HUES64 (cell line): ENCODE measurements around the gene CBX1.

Experiments
- H3K27ac ChIP-seq: 2 replicates; pipeline ENCODE4 v1.7.0; 2013; ENCODE audit warnings: low read depth, low read length, inconsistent platforms
- H3K27me3 ChIP-seq: 2 replicates; pipeline ENCODE4 v1.6.1; 2013; ENCODE audit warnings: mild to moderate bottlenecking, low read length; ENCODE audit not compliant: insufficient read depth
- H3K36me3 ChIP-seq: 2 replicates; pipeline ENCODE4 v1.6.1; 2013; ENCODE audit warnings: mild to moderate bottlenecking, low read length; ENCODE audit not compliant: insufficient read depth
- H3K4me1 ChIP-seq: 2 replicates; pipeline ENCODE4 v1.6.1; 2013; ENCODE audit warnings: mild to moderate bottlenecking, low read length, moderate library complexity; ENCODE audit not compliant: insufficient read depth
- H3K4me3 ChIP-seq: 2 replicates; pipeline ENCODE4 v1.5.1; 2013; ENCODE audit warnings: mild to moderate bottlenecking, low read length, moderate library complexity
- H3K9ac ChIP-seq: 2 replicates; pipeline ENCODE4 v1.6.1; 2013; ENCODE audit warnings: mild to moderate bottlenecking, low read depth, low read length
- H3K9me3 ChIP-seq: 2 replicates; pipeline ENCODE4 v1.6.1; 2013; ENCODE audit warnings: low read depth, low read length; ENCODE audit not compliant: insufficient read depth
- whole genome bisulfite sequencing: fragments of 150-250, 120-280 bp; methylation state at CpG from one replicate; pipeline ENCODE4 v1.1.7; 2013; ENCODE audit warnings: missing lambda C conversion rate; 5-methylcytosine and 5-hydroxymethylcytosine counted together

The CBX1 gene

GRCh38 chr17:48134912-48135480, 33.7 kb upstream of the CBX1 start:
- Histone ChIP-seq H3K9ac (no peak overlapping the region), H3K4me3 (no peak overlapping the region), H3K27me3 (no peaks in the 10 kb centered on the region), H3K4me1 (no peaks in the 10 kb centered on the region), H3K9me3 (no peaks in the 10 kb centered on the region), H3K36me3 (no peaks in the 10 kb centered on the region), H3K27ac (no peak overlapping the region)
- WGBS, result 96% methylated on average over 3 of the region's 3 CpGs

- H3K27ac ChIP-seq, result no peak overlapping the region
- WGBS, result 94% methylated on average over 5 of the region's 5 CpGs
- no peaks in the 10 kb centered on the region for H3K36me3 ChIP-seq
- H3K27me3 ChIP-seq, result no peaks in the 10 kb centered on the region
- no peak overlapping the region for H3K4me3 ChIP-seq
- no peak overlapping the region for H3K9ac ChIP-seq
- peaks cover 3% of the 10 kb centered on the region; the same call in 1 of the 2 replicates for H3K4me1 ChIP-seq
- H3K9me3 ChIP-seq, result no peaks in the 10 kb centered on the region
Measured at GRCh38 chr17:48132385-48132784, 31.1 kb upstream of the CBX1 start.

GRCh38 chr17:48131216-48131824, 30.0 kb upstream of the CBX1 start:
- Histone ChIP-seq H3K9me3 (no peaks in the 10 kb centered on the region), H3K9ac (no peak overlapping the region), H3K4me3 (no peak overlapping the region), H3K27me3 (no peaks in the 10 kb centered on the region), H3K27ac (no peak overlapping the region), H3K36me3 (no peaks in the 10 kb centered on the region; the same call in 1 of the 2 replicates), H3K4me1 (peaks cover 3% of the 10 kb centered on the region; the same call in 1 of the 2 replicates)
- WGBS, result 72% methylated on average over 3 of the region's 4 CpGs

- no peak overlapping the region for H3K27ac ChIP-seq
- WGBS, result 59% methylated on average over 5 of the region's 5 CpGs
- H3K27me3 ChIP-seq, result no peaks in the 10 kb centered on the region
- H3K9me3 ChIP-seq, result no peaks in the 10 kb centered on the region
- H3K4me1 ChIP-seq, result peaks cover 3% of the 10 kb centered on the region; the same call in 1 of the 2 replicates
- H3K4me3 ChIP-seq, result no peak overlapping the region
- no peak overlapping the region for H3K9ac ChIP-seq
- no peaks in the 10 kb centered on the region; the same call in 1 of the 2 replicates for H3K36me3 ChIP-seq
Measured at GRCh38 chr17:48129981-48130380, 28.7 kb upstream of the CBX1 start.

GRCh38 chr17:48128400-48128799, 27.1 kb upstream of the CBX1 start:
- 71% methylated on average over 4 of the region's 5 CpGs for WGBS
- Histone ChIP-seq H3K4me1 (peaks cover 3% of the 10 kb centered on the region; the same call in 1 of the 2 replicates), H3K36me3 (no peaks in the 10 kb centered on the region; the same call in 1 of the 2 replicates), H3K27ac (no peak overlapping the region), H3K27me3 (no peaks in the 10 kb centered on the region), H3K4me3 (no peak overlapping the region), H3K9ac (no peak overlapping the region), H3K9me3 (no peaks in the 10 kb centered on the region)

- peaks cover 6% of the 10 kb centered on the region for H3K36me3 ChIP-seq
- H3K4me1 ChIP-seq, result peaks cover 3% of the 10 kb centered on the region; the same call in 1 of the 2 replicates
- H3K27me3 ChIP-seq, result no peaks in the 10 kb centered on the region
- WGBS, result 93% methylated on average over 9 of the region's 9 CpGs
- no peak overlapping the region for H3K27ac ChIP-seq
- no peak overlapping the region for H3K4me3 ChIP-seq
- H3K9me3 ChIP-seq, result no peaks in the 10 kb centered on the region
- H3K9ac ChIP-seq, result no peak overlapping the region
Measured at GRCh38 chr17:48127371-48128051, 26.2 kb upstream of the CBX1 start.

- Histone ChIP-seq H3K4me3 (no peak overlapping the region), H3K27ac (no peak overlapping the region), H3K4me1 (peaks cover 3% of the 10 kb centered on the region; the same call in 1 of the 2 replicates), H3K36me3 (peaks cover 16% of the 10 kb centered on the region), H3K9me3 (no peaks in the 10 kb centered on the region), H3K9ac (no peak overlapping the region), H3K27me3 (no peaks in the 10 kb centered on the region)
- 93% methylated on average over 7 of the region's 7 CpGs for WGBS
Measured at GRCh38 chr17:48126532-48126850, 25.2 kb upstream of the CBX1 start.

- Histone ChIP-seq H3K4me3 (no peak overlapping the region), H3K36me3 (peaks cover 21% of the 10 kb centered on the region), H3K27me3 (no peaks in the 10 kb centered on the region), H3K9ac (no peak overlapping the region), H3K27ac (no peak overlapping the region), H3K9me3 (no peaks in the 10 kb centered on the region), H3K4me1 (peaks cover 3% of the 10 kb centered on the region; the same call in 1 of the 2 replicates)
- whole genome bisulfite sequencing, result 88% methylated on average over 8 of the region's 9 CpGs
Measured at GRCh38 chr17:48125829-48126531, 24.7 kb upstream of the CBX1 start.

- Histone ChIP-seq H3K27me3 (no peaks in the 10 kb centered on the region), H3K9ac (no peak overlapping the region), H3K27ac (no peak overlapping the region), H3K9me3 (no peaks in the 10 kb centered on the region), H3K4me1 (peaks cover 3% of the 10 kb centered on the region; the same call in 1 of the 2 replicates), H3K36me3 (peaks cover 35% of the 10 kb centered on the region), H3K4me3 (no peak overlapping the region)
- 96% methylated on average over 4 of the region's 4 CpGs for WGBS
Measured at GRCh38 chr17:48123776-48124388, 22.6 kb upstream of the CBX1 start.

- 83% methylated on average over 6 of the region's 6 CpGs for WGBS
- H3K27me3 ChIP-seq, result no peaks in the 10 kb centered on the region
- no peaks in the 10 kb centered on the region for H3K9me3 ChIP-seq
- no peak overlapping the region for H3K9ac ChIP-seq
- H3K36me3 ChIP-seq, result peaks cover 40% of the 10 kb centered on the region
- no peak overlapping the region for H3K4me3 ChIP-seq
- H3K4me1 ChIP-seq, result no peaks in the 10 kb centered on the region; the same call in 1 of the 2 replicates
- H3K27ac ChIP-seq, result no peak overlapping the region
Measured at GRCh38 chr17:48123111-48123510, 21.8 kb upstream of the CBX1 start.

GRCh38 chr17:48122665-48123045, 21.4 kb upstream of the CBX1 start:
- Histone ChIP-seq H3K4me3 (no peak overlapping the region), H3K9ac (no peak overlapping the region), H3K27ac (no peak overlapping the region), H3K4me1 (no peaks in the 10 kb centered on the region), H3K9me3 (no peaks in the 10 kb centered on the region), H3K27me3 (no peaks in the 10 kb centered on the region), H3K36me3 (peaks cover 44% of the 10 kb centered on the region)
- WGBS, result 94% methylated on average over 3 of the region's 3 CpGs
